HCT116 (cell line): Measurements from ENCODE around the gene ATP1B3. TPM values are rescaled to one million over a fixed set of nuclear protein-coding genes. Genes with fewer than 3 reads are reported as not detected.

Source experiments
- ATAC-seq: fragments of 200-7000 bp; cut with Tn5 transposase; 2 replicates; pipeline ENCODE4 v1.9.1; 2020; ENCODE audit warnings: mild to moderate bottlenecking, moderate library complexity
- BruUV-seq: library from RNA; stranded (reverse); fragments of 400-500 nt; replicated peaks from 2 replicates; lab custom pipeline; 2021; lab: Mats Ljungman, UMichigan
- CTCF ChIA-PET: fragments of 300-600 bp; sonication (Branson Sonifier 250); formaldehyde crosslinking; loops from one replicate; lab custom pipeline; 2021; ENCODE audit warnings: antibody characterized with exemption; lab: Charles Lee
- POLR2A ChIA-PET: fragments of 300-600, 350-600 bp; sonication (Branson Sonifier 250); formaldehyde crosslinking; loops from one replicate; lab custom pipeline; 2021; ENCODE audit warnings: antibody characterized with exemption; lab: Charles Lee
- RAD21 ChIA-PET, 2 experiments: fragments of 300-600 bp; sonication (Branson Sonifier 250); formaldehyde crosslinking; loops; one replicate each; lab custom pipeline; 2023; ENCODE audit warnings: low total read pairs in 2 of 2; ENCODE audit not compliant: uncharacterized antibody in 2 of 2, unreplicated experiment in 2 of 2, low non-redundant PET in 1 of 2; lab: Charles Lee
- DNase-seq: peaks from one replicate; pipeline ENCODE4 v3.0.0-alpha.2; 2010; ENCODE audit warnings: low read depth, low spot score
- H2AFZ ChIP-seq: fragments of 200-600 bp; shearing (Covaris generic), sonication (generic); 2 replicates; pipeline ENCODE4 v1.6.1; 2017; ENCODE audit warnings: low read depth, mixed run types, mixed read lengths, antibody characterized with exemption, low read length; ENCODE audit not compliant: poor library complexity, severe bottlenecking
- H3K27ac ChIP-seq: 2 replicates; pipeline ENCODE4 v1.5.1; 2012; ENCODE audit warnings: low read depth, low read length
- H3K27me3 ChIP-seq: fragments of 200-600 bp; sonication (generic); 2 replicates; pipeline ENCODE4 v1.6.1; 2016; ENCODE audit warnings: mixed run types, low read length, mixed read lengths; ENCODE audit not compliant: insufficient read depth
- H3K36me3 ChIP-seq, 2 experiments: fragments of 200-500 bp in 1 of 2; fragments of 200-600 bp in 1 of 2; sonication (Bioruptor generic) in 1 of 2; sonication (generic) in 1 of 2; 2 replicates each; pipeline versions ENCODE4 v1.5.1 to v1.6.1; 2014 to 2016; ENCODE audit warnings: low read length in 2 of 2, inconsistent platforms in 1 of 2, mixed read lengths in 1 of 2, mixed run types in 1 of 2; ENCODE audit not compliant: insufficient read depth in 2 of 2, control insufficient read depth in 1 of 2
- H3K4me1 ChIP-seq, 2 experiments: fragments of 200-600 bp in 1 of 2; sonication (generic) in 1 of 2; 2 replicates each; pipeline versions ENCODE4 v1.5.1 to v1.6.1; 2012 to 2017; ENCODE audit warnings: low read length in 2 of 2, inconsistent platforms in 1 of 2, mild to moderate bottlenecking in 1 of 2, mixed read lengths in 1 of 2, mixed run types in 1 of 2, moderate library complexity in 1 of 2; ENCODE audit not compliant: insufficient read depth in 2 of 2, control insufficient read depth in 1 of 2
- H3K4me2 ChIP-seq: fragments of 200-600 bp; sonication (generic); 2 replicates; pipeline ENCODE4 v1.6.1; 2017; ENCODE audit warnings: mixed run types, low read length, mixed read lengths
- H3K4me3 ChIP-seq, 2 experiments: fragments of 200-600 bp in 1 of 2; sonication (generic) in 1 of 2; replicated peaks in 1 of 2; 2 replicates each; pipeline ENCODE4 v1.5.1; 2011 to 2016; ENCODE audit warnings: low read length in 2 of 2, control low read depth in 1 of 2, low read depth in 1 of 2, mild to moderate bottlenecking in 1 of 2, mixed read lengths in 1 of 2, mixed run types in 1 of 2
- H3K79me2 ChIP-seq: fragments of 200-600 bp; sonication (generic); 2 replicates; pipeline ENCODE4 v1.6.1; 2017; ENCODE audit warnings: mild to moderate bottlenecking, mixed run types, low read length, moderate library complexity, mixed read lengths; ENCODE audit not compliant: insufficient read depth
- H3K9ac ChIP-seq: fragments of 200-600 bp; sonication (generic); 2 replicates; pipeline ENCODE4 v1.6.1; 2016; ENCODE audit warnings: low read length, mixed read lengths
- H3K9me2 ChIP-seq: fragments of 200-600 bp; sonication (generic), shearing (Covaris generic); 2 replicates; pipeline ENCODE4 v1.6.1; 2017; ENCODE audit warnings: mixed run types, mild to moderate bottlenecking, moderate library complexity; ENCODE audit not compliant: insufficient read depth
- H3K9me3 ChIP-seq, 2 experiments: fragments of 200-500 bp in 1 of 2; fragments of 200-600 bp in 1 of 2; sonication (Bioruptor generic) in 1 of 2; sonication (generic) in 1 of 2; 2 replicates each; pipeline ENCODE4 v1.6.1; 2014 to 2017; ENCODE audit warnings: low read length in 2 of 2, mixed read lengths in 2 of 2, inconsistent platforms in 1 of 2, low read depth in 1 of 2, mild to moderate bottlenecking in 1 of 2, mixed run types in 1 of 2, moderate library complexity in 1 of 2; ENCODE audit not compliant: control insufficient read depth in 1 of 2, insufficient read depth in 1 of 2
- H4K20me1 ChIP-seq: fragments of 200-600 bp; sonication (generic), shearing (Covaris generic); 2 replicates; pipeline ENCODE4 v1.6.1; 2017; ENCODE audit warnings: mixed run types, mild to moderate bottlenecking, moderate library complexity; ENCODE audit not compliant: insufficient read depth
- CBX3 ChIP-seq: IDR thresholded peaks from 2 replicates; pipeline ENCODE4 v1.6.1; 2012; ENCODE audit warnings: low read depth
- CEBPB ChIP-seq: IDR thresholded peaks from 2 replicates; pipeline ENCODE4 v1.6.1; 2012; ENCODE audit warnings: low read depth
- EZH2 ChIP-seq: fragments of 200-600 bp; sonication (generic); IDR thresholded peaks from 2 replicates; pipeline ENCODE4 v1.6.1; 2017; ENCODE audit warnings: antibody characterized with exemption, mixed run types
- EZH2phosphoT487 ChIP-seq: fragments of 200-600 bp; IDR thresholded peaks from 2 replicates; pipeline ENCODE4 v1.6.1; 2018; ENCODE audit warnings: antibody characterized with exemption, borderline replicate concordance
- JUND ChIP-seq: IDR thresholded peaks from 2 replicates; pipeline ENCODE4 v1.6.1; 2012
- POLR2AphosphoS5 ChIP-seq: IDR thresholded peaks from 2 replicates; pipeline ENCODE4 v1.6.1; 2011; ENCODE audit warnings: mild to moderate bottlenecking, low read depth, low read length, moderate library complexity
- SIN3A ChIP-seq: IDR thresholded peaks from 2 replicates; pipeline ENCODE4 v1.6.1; 2012; ENCODE audit warnings: low read depth
- SP1 ChIP-seq: IDR thresholded peaks from 2 replicates; pipeline ENCODE4 v1.6.1; 2012; ENCODE audit warnings: low read depth
- SRF ChIP-seq: IDR thresholded peaks from 2 replicates; pipeline ENCODE4 v1.6.1; 2012; ENCODE audit warnings: low read depth
- TCF7L2 ChIP-seq: IDR thresholded peaks from 2 replicates; pipeline ENCODE4 v1.7.0; 2011; ENCODE audit warnings: borderline replicate concordance, inconsistent platforms; ENCODE audit not compliant: insufficient read depth, insufficient read length; ENCODE audit errors: extremely low read depth
- YY1 ChIP-seq: IDR thresholded peaks from 2 replicates; pipeline ENCODE4 v1.6.1; 2011; ENCODE audit warnings: low read length, low read depth, moderate library complexity, mild to moderate bottlenecking; ENCODE audit not compliant: insufficient replicate concordance; ENCODE audit errors: extremely low read depth
- ZFX ChIP-seq: fragments of 450-650 bp; IDR thresholded peaks from 2 replicates; pipeline ENCODE4 v1.6.1; 2017
- ZNF274 ChIP-seq: fragments of 200-500 bp; sonication (Bioruptor generic); IDR thresholded peaks from 2 replicates; pipeline ENCODE4 v1.6.1; 2014; ENCODE audit warnings: mild to moderate bottlenecking, low read depth, low read length, inconsistent platforms
- intact Hi-C: fragments of 100-400 bp; cut with micrococcal nuclease; formaldehyde crosslinking; loops from 2 replicates; pipeline ENCODE4 v1.10.0; 2022
- total RNA-seq: library from RNA; stranded (reverse); gene quantifications from one replicate; pipeline ENCODE4 v1.2.1, GENCODE V29; 2021; ENCODE audit not compliant: unreplicated experiment
- TF ChIP-seq, protein P1 (sequence below), 3 experiments: fragments of 200-600 bp in 1 of 3; sonication (generic) in 1 of 3; IDR thresholded peaks in 2 of 3; conservative IDR thresholded peaks in 1 of 3; 2 replicates each; pipeline ENCODE4 v1.5.1; 2012 to 2017; ENCODE audit warnings: low read depth in 2 of 3, low read length in 2 of 3, antibody characterized with exemption in 1 of 3, borderline replicate concordance in 1 of 3, control low read depth in 1 of 3, mild to moderate bottlenecking in 1 of 3, mixed read lengths in 1 of 3, mixed run types in 1 of 3, moderate library complexity in 1 of 3; ENCODE audit not compliant: insufficient read depth in 1 of 3
- TF ChIP-seq, protein P2 (sequence below): IDR thresholded peaks from 2 replicates; pipeline ENCODE4 v1.6.1; 2012
- TF ChIP-seq, protein P3 (sequence below): IDR thresholded peaks from 2 replicates; pipeline ENCODE4 v1.6.1; 2012; ENCODE audit warnings: low read depth
- TF ChIP-seq, protein P4 (sequence below): IDR thresholded peaks from 2 replicates; pipeline ENCODE4 v1.6.1; 2011; ENCODE audit warnings: mild to moderate bottlenecking, low read length, moderate library complexity; ENCODE audit not compliant: insufficient replicate concordance; ENCODE audit errors: extremely low read depth
- TF ChIP-seq, protein P5 (sequence below): IDR thresholded peaks from 2 replicates; pipeline ENCODE4 v1.6.1; 2012

The ATP1B3 gene
- total RNA-seq, 1 experiment from 2014 or later = 147 TPM

DNA sequence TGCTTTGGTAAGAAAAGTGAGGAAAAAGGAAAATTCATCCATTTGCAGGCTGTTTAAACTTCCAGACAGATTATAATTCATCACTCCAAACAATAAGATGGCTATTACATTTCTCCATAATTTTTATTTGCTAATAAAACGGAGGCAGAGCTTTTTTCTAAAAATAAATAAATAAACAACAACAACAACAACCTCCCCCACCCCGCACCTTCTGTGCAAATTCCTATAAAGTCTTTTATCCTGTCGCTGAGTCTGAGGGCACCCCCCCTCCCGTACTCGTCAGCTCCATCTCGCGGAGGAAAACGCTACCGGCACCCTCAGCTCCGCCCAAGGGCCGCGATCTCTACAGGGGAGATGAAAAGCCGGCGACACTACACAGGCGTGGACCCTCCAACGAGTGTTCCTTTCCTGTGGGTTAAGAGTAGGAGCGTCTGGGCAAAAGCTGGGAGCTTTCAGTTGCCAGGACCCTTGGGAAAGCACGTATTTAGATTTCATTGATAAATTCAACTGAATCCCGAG lies 1.0 kb upstream of the ATP1B3 start:
- Histone ChIP-seq H3K27me3 (no peaks in the 10 kb centered on the region), H2AFZ (peak overlapping the region; percentile 96), H3K9me2 (no peaks in the 10 kb centered on the region), H3K27ac (peak overlapping the region; percentile 91), H3K79me2 (peaks cover 40% of the 10 kb centered on the region), H3K36me3 (no peaks in the 10 kb centered on the region), H3K9me3 (no peaks in the 10 kb centered on the region), H3K4me1 (peaks cover 12 to 28% of the 10 kb centered on the region in 2 experiments), H3K4me2 (peak overlapping the region; percentile 100), H4K20me1 (peaks cover 10% of the 10 kb centered on the region; the same call in 1 of the 2 replicates), H3K4me3 (peak overlapping the region; percentile 67 to 96), H3K9ac (peak overlapping the region; percentile 75)
- DNase-seq (peak; percentile 69), ATAC-seq (peak; percentile 80)
- ChIA-PET POLR2A (interaction anchor here (0.8 to 1.4 kb wide), 5 partner anchors 9 to 61 kb away, joined by 3 to 5 read pairs (median 4); no protein-coding TSS in a partner anchor), CTCF (interaction anchor here (0.8 to 1.3 kb wide), 8 partner anchors 9 to 136 kb away, joined by 3 to 9 read pairs (median 4); partner anchors contain the start of gene RNF7), RAD21 (interaction anchor here in 1 of 2 experiments (0.6 kb wide), 1 partner anchor 137 kb away, joined by 3 read pairs; no protein-coding TSS in a partner anchor)
- intact Hi-C loops = loop anchor here (1.0 to 5.0 kb wide), 2 partner anchors 137 to 508 kb away; partner anchors contain the start of genes RNF7 and ZBTB38
- no TSS peak for BruUV-seq
- no peak for TF ChIP-seq SRF
- no peak for TF ChIP-seq JUND
- TF ChIP-seq, protein P1, sequence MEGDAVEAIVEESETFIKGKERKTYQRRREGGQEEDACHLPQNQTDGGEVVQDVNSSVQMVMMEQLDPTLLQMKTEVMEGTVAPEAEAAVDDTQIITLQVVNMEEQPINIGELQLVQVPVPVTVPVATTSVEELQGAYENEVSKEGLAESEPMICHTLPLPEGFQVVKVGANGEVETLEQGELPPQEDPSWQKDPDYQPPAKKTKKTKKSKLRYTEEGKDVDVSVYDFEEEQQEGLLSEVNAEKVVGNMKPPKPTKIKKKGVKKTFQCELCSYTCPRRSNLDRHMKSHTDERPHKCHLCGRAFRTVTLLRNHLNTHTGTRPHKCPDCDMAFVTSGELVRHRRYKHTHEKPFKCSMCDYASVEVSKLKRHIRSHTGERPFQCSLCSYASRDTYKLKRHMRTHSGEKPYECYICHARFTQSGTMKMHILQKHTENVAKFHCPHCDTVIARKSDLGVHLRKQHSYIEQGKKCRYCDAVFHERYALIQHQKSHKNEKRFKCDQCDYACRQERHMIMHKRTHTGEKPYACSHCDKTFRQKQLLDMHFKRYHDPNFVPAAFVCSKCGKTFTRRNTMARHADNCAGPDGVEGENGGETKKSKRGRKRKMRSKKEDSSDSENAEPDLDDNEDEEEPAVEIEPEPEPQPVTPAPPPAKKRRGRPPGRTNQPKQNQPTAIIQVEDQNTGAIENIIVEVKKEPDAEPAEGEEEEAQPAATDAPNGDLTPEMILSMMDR (IDR thresholded peaks at IDR 0.05 in 2 of 3, conservative IDR thresholded peaks at IDR 0.05 in 1 of 3; ENCODE audit: borderline replicate concordance in 1 of 3, insufficient read depth in 1 of 3, low read depth in 2 of 3, low read length in 2 of 3) = peak; percentile 77 to 89 (median 80)
- TF ChIP-seq POLR2AphosphoS5 = no peak
- TF ChIP-seq, protein P2, sequence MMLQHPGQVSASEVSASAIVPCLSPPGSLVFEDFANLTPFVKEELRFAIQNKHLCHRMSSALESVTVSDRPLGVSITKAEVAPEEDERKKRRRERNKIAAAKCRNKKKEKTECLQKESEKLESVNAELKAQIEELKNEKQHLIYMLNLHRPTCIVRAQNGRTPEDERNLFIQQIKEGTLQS = no peak
- TF ChIP-seq, protein P3, sequence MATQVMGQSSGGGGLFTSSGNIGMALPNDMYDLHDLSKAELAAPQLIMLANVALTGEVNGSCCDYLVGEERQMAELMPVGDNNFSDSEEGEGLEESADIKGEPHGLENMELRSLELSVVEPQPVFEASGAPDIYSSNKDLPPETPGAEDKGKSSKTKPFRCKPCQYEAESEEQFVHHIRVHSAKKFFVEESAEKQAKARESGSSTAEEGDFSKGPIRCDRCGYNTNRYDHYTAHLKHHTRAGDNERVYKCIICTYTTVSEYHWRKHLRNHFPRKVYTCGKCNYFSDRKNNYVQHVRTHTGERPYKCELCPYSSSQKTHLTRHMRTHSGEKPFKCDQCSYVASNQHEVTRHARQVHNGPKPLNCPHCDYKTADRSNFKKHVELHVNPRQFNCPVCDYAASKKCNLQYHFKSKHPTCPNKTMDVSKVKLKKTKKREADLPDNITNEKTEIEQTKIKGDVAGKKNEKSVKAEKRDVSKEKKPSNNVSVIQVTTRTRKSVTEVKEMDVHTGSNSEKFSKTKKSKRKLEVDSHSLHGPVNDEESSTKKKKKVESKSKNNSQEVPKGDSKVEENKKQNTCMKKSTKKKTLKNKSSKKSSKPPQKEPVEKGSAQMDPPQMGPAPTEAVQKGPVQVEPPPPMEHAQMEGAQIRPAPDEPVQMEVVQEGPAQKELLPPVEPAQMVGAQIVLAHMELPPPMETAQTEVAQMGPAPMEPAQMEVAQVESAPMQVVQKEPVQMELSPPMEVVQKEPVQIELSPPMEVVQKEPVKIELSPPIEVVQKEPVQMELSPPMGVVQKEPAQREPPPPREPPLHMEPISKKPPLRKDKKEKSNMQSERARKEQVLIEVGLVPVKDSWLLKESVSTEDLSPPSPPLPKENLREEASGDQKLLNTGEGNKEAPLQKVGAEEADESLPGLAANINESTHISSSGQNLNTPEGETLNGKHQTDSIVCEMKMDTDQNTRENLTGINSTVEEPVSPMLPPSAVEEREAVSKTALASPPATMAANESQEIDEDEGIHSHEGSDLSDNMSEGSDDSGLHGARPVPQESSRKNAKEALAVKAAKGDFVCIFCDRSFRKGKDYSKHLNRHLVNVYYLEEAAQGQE = no peak
- no peak for TF ChIP-seq SP1
- no peak for TF ChIP-seq EZH2
- TF ChIP-seq TCF7L2 = peak; percentile 86
- TF ChIP-seq, protein P4, sequence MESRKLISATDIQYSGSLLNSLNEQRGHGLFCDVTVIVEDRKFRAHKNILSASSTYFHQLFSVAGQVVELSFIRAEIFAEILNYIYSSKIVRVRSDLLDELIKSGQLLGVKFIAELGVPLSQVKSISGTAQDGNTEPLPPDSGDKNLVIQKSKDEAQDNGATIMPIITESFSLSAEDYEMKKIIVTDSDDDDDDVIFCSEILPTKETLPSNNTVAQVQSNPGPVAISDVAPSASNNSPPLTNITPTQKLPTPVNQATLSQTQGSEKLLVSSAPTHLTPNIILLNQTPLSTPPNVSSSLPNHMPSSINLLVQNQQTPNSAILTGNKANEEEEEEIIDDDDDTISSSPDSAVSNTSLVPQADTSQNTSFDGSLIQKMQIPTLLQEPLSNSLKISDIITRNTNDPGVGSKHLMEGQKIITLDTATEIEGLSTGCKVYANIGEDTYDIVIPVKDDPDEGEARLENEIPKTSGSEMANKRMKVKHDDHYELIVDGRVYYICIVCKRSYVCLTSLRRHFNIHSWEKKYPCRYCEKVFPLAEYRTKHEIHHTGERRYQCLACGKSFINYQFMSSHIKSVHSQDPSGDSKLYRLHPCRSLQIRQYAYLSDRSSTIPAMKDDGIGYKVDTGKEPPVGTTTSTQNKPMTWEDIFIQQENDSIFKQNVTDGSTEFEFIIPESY = no peak
- TF ChIP-seq ZFX = no peak
- TF ChIP-seq CEBPB = no peak
- TF ChIP-seq SIN3A = peak; percentile 36; the same call in 1 of the 2 replicates
- TF ChIP-seq, protein P5, sequence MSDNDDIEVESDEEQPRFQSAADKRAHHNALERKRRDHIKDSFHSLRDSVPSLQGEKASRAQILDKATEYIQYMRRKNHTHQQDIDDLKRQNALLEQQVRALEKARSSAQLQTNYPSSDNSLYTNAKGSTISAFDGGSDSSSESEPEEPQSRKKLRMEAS = no peak; the same call in none of the 2 replicates
- TF ChIP-seq YY1 = peak; percentile 28
- no peak for TF ChIP-seq ZNF274
- no peak for TF ChIP-seq EZH2phosphoT487
- 0 out of 2 replicates have a peak, but pooled peaks have one; percentile 40 for TF ChIP-seq CBX3
